GM23338 (cell line): ENCODE measurements around the gene ELMO2. TPM values are rescaled to one million over a fixed set of nuclear protein-coding genes. Genes with fewer than 3 reads are reported as not detected.

Experiments used
- ATAC-seq: fragments of 200-7000 bp; cut with Tn5 transposase; 3 replicates; pipeline ENCODE4 v1.9.1; 2020
- DNase-seq: peaks from one replicate; pipeline ENCODE4 v3.0.0-alpha.2; 2015; ENCODE audit warnings: low spot score
- H2AFZ ChIP-seq: fragments of 200-600 bp; sonication (generic); 2 replicates; pipeline ENCODE4 v1.8.0; 2016; ENCODE audit warnings: antibody characterized with exemption, mild to moderate bottlenecking, moderate library complexity
- H3F3A ChIP-seq: fragments of 200-600 bp; sonication (generic); replicated peaks from 2 replicates; pipeline ENCODE4 v1.8.0; 2017; ENCODE audit warnings: antibody characterized with exemption, mixed run types, low read depth
- H3K27ac ChIP-seq: fragments of 200-600 bp; sonication (generic); 2 replicates; pipeline ENCODE4 v1.6.1; 2016; ENCODE audit warnings: low read depth
- H3K27me3 ChIP-seq: fragments of 200-600 bp; sonication (generic); 2 replicates; pipeline ENCODE4 v1.8.0; 2016; ENCODE audit warnings: mild to moderate bottlenecking, mixed run types, moderate library complexity; ENCODE audit not compliant: insufficient read depth
- H3K36me3 ChIP-seq: fragments of 200-600 bp; sonication (generic); 2 replicates; pipeline ENCODE4 v1.8.0; 2016; ENCODE audit warnings: mild to moderate bottlenecking; ENCODE audit not compliant: insufficient read depth
- H3K4me1 ChIP-seq: fragments of 200-600 bp; sonication (generic); 2 replicates; pipeline ENCODE4 v1.8.0; 2016; ENCODE audit warnings: mild to moderate bottlenecking, moderate library complexity; ENCODE audit not compliant: insufficient read depth
- H3K4me2 ChIP-seq: fragments of 200-600 bp; sonication (generic); 2 replicates; pipeline ENCODE4 v1.7.1; 2017; ENCODE audit warnings: mixed run types
- H3K4me3 ChIP-seq: fragments of 200-600 bp; sonication (generic); 2 replicates; pipeline ENCODE4 v1.6.1; 2016; ENCODE audit warnings: mixed run types
- H3K79me2 ChIP-seq: fragments of 200-600 bp; sonication (generic); replicated peaks from 2 replicates; pipeline ENCODE4 v1.8.0; 2017; ENCODE audit warnings: mild to moderate bottlenecking; ENCODE audit not compliant: insufficient read depth
- H3K9me2 ChIP-seq: fragments of 200-600 bp; sonication (generic); 2 replicates; pipeline ENCODE4 v1.8.0; 2017; ENCODE audit not compliant: insufficient read depth
- H4K20me1 ChIP-seq: fragments of 200-600 bp; sonication (generic); replicated peaks from 2 replicates; pipeline ENCODE4 v1.8.0; 2017; ENCODE audit warnings: mild to moderate bottlenecking; ENCODE audit not compliant: insufficient read depth
- H3K27ac Mint-ChIP-seq: 2 replicates; pipeline ENCODE4 v1.8.0; 2020; ENCODE audit warnings: inconsistent platforms, mild to moderate bottlenecking, moderate library complexity, mixed read lengths
- H3K27me3 Mint-ChIP-seq: 3 replicates; pipeline ENCODE4 v1.8.0; 2022; ENCODE audit warnings: low read depth, mild to moderate bottlenecking, moderate library complexity, mixed read lengths, inconsistent platforms; ENCODE audit not compliant: insufficient read depth, poor library complexity
- H3K36me3 Mint-ChIP-seq: 3 replicates; pipeline ENCODE4 v1.8.0; 2021; ENCODE audit warnings: low read depth, mild to moderate bottlenecking, inconsistent platforms, moderate library complexity, mixed read lengths
- H3K4me1 Mint-ChIP-seq: 3 replicates; pipeline ENCODE4 v1.8.0; 2020; ENCODE audit warnings: mild to moderate bottlenecking, inconsistent platforms, mixed read lengths
- H3K4me3 Mint-ChIP-seq: 3 replicates; pipeline ENCODE4 v1.8.0; 2021; ENCODE audit warnings: moderate library complexity, mild to moderate bottlenecking, inconsistent platforms, mixed read lengths
- H3K9me3 Mint-ChIP-seq: 3 replicates; pipeline ENCODE4 v1.8.0; 2020; ENCODE audit warnings: moderate library complexity, mild to moderate bottlenecking, inconsistent platforms, mixed read lengths
- CREB1 ChIP-seq: fragments of 250-450 bp; sonication (Bioruptor Pico); IDR thresholded peaks from 2 replicates; pipeline ENCODE4 v1.5.0; 2020; ENCODE audit warnings: low read depth, mild to moderate bottlenecking, moderate library complexity
- EZH2 ChIP-seq: fragments of 200-600 bp; sonication (generic); IDR thresholded peaks from one replicate; pipeline ENCODE4 v1.8.0; 2017; ENCODE audit warnings: antibody characterized with exemption, mild to moderate bottlenecking, low read depth; ENCODE audit not compliant: unreplicated experiment
- NANOG ChIP-seq: IDR thresholded peaks from 2 replicates; pipeline ENCODE4 v1.6.1; 2016; ENCODE audit warnings: antibody characterized with exemption, borderline replicate concordance
- POLR2AphosphoS5 ChIP-seq: IDR thresholded peaks from 2 replicates; pipeline ENCODE4 v1.6.1; 2016; ENCODE audit warnings: antibody characterized with exemption, low read depth
- STAT1 ChIP-seq: IDR thresholded peaks from one replicate; pipeline ENCODE4 v1.6.1; 2016; ENCODE audit warnings: antibody characterized with exemption; ENCODE audit not compliant: unreplicated experiment
- ZNF114 ChIP-seq: fragments of 250-450 bp; sonication (Bioruptor Pico); IDR thresholded peaks from 2 replicates; pipeline ENCODE4 v1.5.0; 2020; ENCODE audit warnings: mild to moderate bottlenecking, moderate library complexity
- ZNF331 ChIP-seq: fragments of 250-450 bp; sonication (Bioruptor Pico); IDR thresholded peaks from 2 replicates; pipeline ENCODE4 v1.5.0; 2020; ENCODE audit warnings: low read depth, mild to moderate bottlenecking, moderate library complexity
- polyA plus RNA-seq: library from polyadenylated mRNA; unstranded; fragments of >200 nt; fragmentation: Nextera tagmentation; extraction: Ambion mirVana; gene quantifications from 2 replicates; pipeline ENCODE4 v1.2.1, GENCODE V29; 2016
- total RNA-seq: library from RNA; depleted of rRNA; stranded (reverse); fragments of >200 nt; shearing (Covaris generic); gene quantifications from 2 replicates; pipeline ENCODE4 v1.2.3, GENCODE V29; 2014
- TF ChIP-seq, protein P1 (sequence below): fragments of 250-450 bp; sonication (Bioruptor Pico); IDR thresholded peaks from 2 replicates; pipeline ENCODE4 v1.5.0; 2020; ENCODE audit warnings: mild to moderate bottlenecking, moderate library complexity
- TF ChIP-seq, protein P2 (sequence below), 2 experiments: fragments of 200-600 bp in 1 of 2; sonication (generic) in 1 of 2; conservative IDR thresholded peaks; 2 replicates each; pipeline versions ENCODE4 v1.5.1 to v1.6.1; 2016 to 2017; ENCODE audit warnings: antibody characterized with exemption in 2 of 2, low read depth in 2 of 2, mild to moderate bottlenecking in 2 of 2, moderate library complexity in 1 of 2
- TF ChIP-seq, protein P3 (sequence below): IDR thresholded peaks from one replicate; pipeline ENCODE4 v1.6.1; 2018; ENCODE audit warnings: antibody characterized with exemption; ENCODE audit not compliant: unreplicated experiment

ELMO2 gene
- total and polyA plus RNA-seq, 2 experiments from 2014 or later: 15.1 to 44.1 TPM

DNA sequence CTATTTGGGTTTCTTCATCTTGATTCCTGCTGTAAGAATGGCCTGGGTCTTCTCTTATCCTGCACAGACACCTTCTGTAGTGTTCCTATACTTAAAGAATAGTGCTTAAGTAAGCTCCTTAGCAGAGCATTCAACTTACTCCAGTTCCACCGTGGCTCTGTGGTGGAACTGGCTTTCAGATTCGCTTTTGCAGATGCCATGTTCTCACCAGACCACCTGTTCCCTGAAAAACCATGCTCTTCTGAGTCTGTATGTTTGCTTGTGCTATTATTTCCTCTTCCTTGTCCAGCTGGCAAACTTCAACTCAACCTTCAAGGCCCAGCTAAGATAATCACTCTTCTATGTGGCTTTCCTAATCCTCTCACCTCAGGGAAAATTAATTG lies 4.9 kb downstream of the ELMO2 start (continued):
- TF ChIP-seq, protein P1, sequence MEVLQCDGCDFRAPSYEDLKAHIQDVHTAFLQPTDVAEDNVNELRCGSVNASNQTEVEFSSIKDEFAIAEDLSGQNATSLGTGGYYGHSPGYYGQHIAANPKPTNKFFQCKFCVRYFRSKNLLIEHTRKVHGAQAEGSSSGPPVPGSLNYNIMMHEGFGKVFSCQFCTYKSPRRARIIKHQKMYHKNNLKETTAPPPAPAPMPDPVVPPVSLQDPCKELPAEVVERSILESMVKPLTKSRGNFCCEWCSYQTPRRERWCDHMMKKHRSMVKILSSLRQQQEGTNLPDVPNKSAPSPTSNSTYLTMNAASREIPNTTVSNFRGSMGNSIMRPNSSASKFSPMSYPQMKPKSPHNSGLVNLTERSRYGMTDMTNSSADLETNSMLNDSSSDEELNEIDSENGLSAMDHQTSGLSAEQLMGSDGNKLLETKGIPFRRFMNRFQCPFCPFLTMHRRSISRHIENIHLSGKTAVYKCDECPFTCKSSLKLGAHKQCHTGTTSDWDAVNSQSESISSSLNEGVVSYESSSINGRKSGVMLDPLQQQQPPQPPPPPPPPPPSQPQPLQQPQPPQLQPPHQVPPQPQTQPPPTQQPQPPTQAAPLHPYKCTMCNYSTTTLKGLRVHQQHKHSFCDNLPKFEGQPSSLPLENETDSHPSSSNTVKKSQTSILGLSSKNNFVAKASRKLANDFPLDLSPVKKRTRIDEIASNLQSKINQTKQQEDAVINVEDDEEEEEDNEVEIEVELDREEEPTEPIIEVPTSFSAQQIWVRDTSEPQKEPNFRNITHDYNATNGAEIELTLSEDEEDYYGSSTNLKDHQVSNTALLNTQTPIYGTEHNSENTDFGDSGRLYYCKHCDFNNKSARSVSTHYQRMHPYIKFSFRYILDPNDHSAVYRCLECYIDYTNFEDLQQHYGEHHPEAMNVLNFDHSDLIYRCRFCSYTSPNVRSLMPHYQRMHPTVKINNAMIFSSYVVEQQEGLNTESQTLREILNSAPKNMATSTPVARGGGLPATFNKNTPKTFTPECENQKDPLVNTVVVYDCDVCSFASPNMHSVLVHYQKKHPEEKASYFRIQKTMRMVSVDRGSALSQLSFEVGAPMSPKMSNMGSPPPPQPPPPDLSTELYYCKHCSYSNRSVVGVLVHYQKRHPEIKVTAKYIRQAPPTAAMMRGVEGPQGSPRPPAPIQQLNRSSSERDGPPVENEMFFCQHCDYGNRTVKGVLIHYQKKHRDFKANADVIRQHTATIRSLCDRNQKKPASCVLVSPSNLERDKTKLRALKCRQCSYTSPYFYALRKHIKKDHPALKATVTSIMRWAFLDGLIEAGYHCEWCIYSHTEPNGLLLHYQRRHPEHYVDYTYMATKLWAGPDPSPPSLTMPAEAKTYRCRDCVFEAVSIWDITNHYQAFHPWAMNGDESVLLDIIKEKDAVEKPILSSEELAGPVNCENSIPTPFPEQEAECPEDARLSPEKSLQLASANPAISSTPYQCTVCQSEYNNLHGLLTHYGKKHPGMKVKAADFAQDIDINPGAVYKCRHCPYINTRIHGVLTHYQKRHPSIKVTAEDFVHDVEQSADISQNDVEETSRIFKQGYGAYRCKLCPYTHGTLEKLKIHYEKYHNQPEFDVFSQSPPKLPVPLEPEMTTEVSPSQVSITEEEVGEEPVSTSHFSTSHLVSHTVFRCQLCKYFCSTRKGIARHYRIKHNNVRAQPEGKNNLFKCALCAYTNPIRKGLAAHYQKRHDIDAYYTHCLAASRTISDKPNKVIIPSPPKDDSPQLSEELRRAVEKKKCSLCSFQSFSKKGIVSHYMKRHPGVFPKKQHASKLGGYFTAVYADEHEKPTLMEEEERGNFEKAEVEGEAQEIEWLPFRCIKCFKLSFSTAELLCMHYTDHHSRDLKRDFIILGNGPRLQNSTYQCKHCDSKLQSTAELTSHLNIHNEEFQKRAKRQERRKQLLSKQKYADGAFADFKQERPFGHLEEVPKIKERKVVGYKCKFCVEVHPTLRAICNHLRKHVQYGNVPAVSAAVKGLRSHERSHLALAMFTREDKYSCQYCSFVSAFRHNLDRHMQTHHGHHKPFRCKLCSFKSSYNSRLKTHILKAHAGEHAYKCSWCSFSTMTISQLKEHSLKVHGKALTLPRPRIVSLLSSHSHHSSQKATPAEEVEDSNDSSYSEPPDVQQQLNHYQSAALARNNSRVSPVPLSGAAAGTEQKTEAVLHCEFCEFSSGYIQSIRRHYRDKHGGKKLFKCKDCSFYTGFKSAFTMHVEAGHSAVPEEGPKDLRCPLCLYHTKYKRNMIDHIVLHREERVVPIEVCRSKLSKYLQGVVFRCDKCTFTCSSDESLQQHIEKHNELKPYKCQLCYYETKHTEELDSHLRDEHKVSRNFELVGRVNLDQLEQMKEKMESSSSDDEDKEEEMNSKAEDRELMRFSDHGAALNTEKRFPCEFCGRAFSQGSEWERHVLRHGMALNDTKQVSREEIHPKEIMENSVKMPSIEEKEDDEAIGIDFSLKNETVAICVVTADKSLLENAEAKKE: no peak
- TF ChIP-seq NANOG (no peak), STAT1 (no peak)

DNA sequence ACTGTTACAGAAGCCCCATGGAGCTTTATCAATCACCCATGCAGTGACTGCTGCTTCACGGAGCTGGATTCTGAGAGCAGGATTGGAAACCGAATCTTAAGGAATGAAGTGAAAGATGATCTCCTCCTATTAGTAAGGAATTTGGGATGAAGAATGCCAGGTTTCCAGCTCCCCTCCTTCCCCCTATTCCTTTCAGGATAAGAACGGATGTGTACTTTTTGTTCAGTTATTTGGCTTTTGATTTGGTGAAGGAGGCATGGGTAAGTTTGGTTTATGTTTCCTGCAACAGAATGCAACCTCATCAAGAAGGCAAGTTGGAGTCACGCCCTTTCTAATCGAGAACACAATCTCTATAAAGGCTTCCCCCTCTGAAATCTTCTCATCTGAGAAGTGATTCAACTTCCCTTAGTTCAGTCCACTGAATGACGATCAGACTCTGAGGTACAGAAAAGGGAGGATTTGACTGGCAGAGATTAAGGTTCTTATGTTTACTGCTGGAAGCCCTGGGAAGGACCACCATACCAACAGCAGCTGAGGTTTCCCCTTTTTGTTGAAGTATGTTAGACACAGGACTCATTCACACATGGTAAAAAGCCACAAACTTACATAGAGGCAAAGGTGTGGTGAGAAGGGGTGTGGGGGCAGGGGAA lies 5.5 kb downstream of the ELMO2 start:
- H3K4me1 Mint-ChIP-seq: peaks cover 29% of the 10 kb centered on the region
- H3K36me3 ChIP-seq: no peaks in the 10 kb centered on the region
- H3K9me3 Mint-ChIP-seq: no peaks in the 10 kb centered on the region
- H3K27ac ChIP-seq: 0 out of 2 replicates have a peak overlapping the region, but pooled peaks have one; percentile 65
- peaks cover 4% of the 10 kb centered on the region; the same call in 2 of the 3 replicates for H3K36me3 Mint-ChIP-seq
- peak overlapping the region; percentile 91 for H3K27ac Mint-ChIP-seq
- H3K4me1 ChIP-seq: peaks cover 25% of the 10 kb centered on the region
- ATAC-seq (peak; percentile 68), DNase-seq (peak; percentile 77)
- no peaks in the 10 kb centered on the region for H3F3A ChIP-seq
- H3K27me3 Mint-ChIP-seq: peaks cover 3% of the 10 kb centered on the region
- H3K4me3 Mint-ChIP-seq: peak overlapping the region; percentile 35; the same call in 1 of the 3 replicates
- no peak overlapping the region for H2AFZ ChIP-seq
- no peaks in the 10 kb centered on the region for H3K27me3 ChIP-seq
- peak overlapping the region; percentile 40 for H3K4me2 ChIP-seq
- H3K4me3 ChIP-seq: no peak overlapping the region
- no peaks in the 10 kb centered on the region for H3K9me2 ChIP-seq
- peaks cover 26% of the 10 kb centered on the region for H4K20me1 ChIP-seq
- H3K79me2 ChIP-seq: peaks cover 60% of the 10 kb centered on the region
- no peak for TF ChIP-seq NANOG
- TF ChIP-seq CREB1: no peak
- TF ChIP-seq, protein P2, sequence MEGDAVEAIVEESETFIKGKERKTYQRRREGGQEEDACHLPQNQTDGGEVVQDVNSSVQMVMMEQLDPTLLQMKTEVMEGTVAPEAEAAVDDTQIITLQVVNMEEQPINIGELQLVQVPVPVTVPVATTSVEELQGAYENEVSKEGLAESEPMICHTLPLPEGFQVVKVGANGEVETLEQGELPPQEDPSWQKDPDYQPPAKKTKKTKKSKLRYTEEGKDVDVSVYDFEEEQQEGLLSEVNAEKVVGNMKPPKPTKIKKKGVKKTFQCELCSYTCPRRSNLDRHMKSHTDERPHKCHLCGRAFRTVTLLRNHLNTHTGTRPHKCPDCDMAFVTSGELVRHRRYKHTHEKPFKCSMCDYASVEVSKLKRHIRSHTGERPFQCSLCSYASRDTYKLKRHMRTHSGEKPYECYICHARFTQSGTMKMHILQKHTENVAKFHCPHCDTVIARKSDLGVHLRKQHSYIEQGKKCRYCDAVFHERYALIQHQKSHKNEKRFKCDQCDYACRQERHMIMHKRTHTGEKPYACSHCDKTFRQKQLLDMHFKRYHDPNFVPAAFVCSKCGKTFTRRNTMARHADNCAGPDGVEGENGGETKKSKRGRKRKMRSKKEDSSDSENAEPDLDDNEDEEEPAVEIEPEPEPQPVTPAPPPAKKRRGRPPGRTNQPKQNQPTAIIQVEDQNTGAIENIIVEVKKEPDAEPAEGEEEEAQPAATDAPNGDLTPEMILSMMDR (conservative IDR thresholded peaks at IDR 0.05; ENCODE audit: low read depth in 2 of 2): no peak
- no peak for TF ChIP-seq ZNF331
- TF ChIP-seq, protein P3, sequence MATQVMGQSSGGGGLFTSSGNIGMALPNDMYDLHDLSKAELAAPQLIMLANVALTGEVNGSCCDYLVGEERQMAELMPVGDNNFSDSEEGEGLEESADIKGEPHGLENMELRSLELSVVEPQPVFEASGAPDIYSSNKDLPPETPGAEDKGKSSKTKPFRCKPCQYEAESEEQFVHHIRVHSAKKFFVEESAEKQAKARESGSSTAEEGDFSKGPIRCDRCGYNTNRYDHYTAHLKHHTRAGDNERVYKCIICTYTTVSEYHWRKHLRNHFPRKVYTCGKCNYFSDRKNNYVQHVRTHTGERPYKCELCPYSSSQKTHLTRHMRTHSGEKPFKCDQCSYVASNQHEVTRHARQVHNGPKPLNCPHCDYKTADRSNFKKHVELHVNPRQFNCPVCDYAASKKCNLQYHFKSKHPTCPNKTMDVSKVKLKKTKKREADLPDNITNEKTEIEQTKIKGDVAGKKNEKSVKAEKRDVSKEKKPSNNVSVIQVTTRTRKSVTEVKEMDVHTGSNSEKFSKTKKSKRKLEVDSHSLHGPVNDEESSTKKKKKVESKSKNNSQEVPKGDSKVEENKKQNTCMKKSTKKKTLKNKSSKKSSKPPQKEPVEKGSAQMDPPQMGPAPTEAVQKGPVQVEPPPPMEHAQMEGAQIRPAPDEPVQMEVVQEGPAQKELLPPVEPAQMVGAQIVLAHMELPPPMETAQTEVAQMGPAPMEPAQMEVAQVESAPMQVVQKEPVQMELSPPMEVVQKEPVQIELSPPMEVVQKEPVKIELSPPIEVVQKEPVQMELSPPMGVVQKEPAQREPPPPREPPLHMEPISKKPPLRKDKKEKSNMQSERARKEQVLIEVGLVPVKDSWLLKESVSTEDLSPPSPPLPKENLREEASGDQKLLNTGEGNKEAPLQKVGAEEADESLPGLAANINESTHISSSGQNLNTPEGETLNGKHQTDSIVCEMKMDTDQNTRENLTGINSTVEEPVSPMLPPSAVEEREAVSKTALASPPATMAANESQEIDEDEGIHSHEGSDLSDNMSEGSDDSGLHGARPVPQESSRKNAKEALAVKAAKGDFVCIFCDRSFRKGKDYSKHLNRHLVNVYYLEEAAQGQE: no peak
- no peak for TF ChIP-seq ZNF114 (CRISPR knock-in tag)
- no peak for TF ChIP-seq POLR2AphosphoS5
- no peak for TF ChIP-seq EZH2
